Omental fat pad (tissue), 4 donors: ENCODE measurements around the gene GPR63. TPM values are rescaled to one million over a fixed set of nuclear protein-coding genes. Genes with fewer than 3 reads are reported as not detected.
"Not testable (repeated sequence)": the region's sequence is repeated elsewhere in the genome, so short reads cannot be mapped to it uniquely, and the experiment has no call there.

ENCODE experiments used
- ATAC-seq: fragments of 150-250 bp; one replicate; pipeline ENCODE4 v1.9.1; 2016; ENCODE audit warnings: mild to moderate bottlenecking, moderate library complexity; ENCODE audit not compliant: low FRiP score
- DNase-seq: peaks from one replicate; pipeline ENCODE4 v3.0.0-alpha.2; 2019; ENCODE audit warnings: low spot score
- total RNA-seq, 4 donors: library from RNA; depleted of rRNA; stranded (reverse); fragments of >200 nt; gene quantifications; one replicate each; pipeline ENCODE4 v1.1.0, GENCODE V29; 2016
- TF ChIP-seq, protein P1 (sequence below), 3 donors: fragments of 450-650 bp; IDR thresholded peaks; one replicate each; pipeline ENCODE4 v1.5.1; 2016 to 2017; ENCODE audit warnings: antibody characterized with exemption in 3 of 3, mild to moderate bottlenecking in 3 of 3, moderate library complexity in 2 of 3

GPR63 gene, protein sequence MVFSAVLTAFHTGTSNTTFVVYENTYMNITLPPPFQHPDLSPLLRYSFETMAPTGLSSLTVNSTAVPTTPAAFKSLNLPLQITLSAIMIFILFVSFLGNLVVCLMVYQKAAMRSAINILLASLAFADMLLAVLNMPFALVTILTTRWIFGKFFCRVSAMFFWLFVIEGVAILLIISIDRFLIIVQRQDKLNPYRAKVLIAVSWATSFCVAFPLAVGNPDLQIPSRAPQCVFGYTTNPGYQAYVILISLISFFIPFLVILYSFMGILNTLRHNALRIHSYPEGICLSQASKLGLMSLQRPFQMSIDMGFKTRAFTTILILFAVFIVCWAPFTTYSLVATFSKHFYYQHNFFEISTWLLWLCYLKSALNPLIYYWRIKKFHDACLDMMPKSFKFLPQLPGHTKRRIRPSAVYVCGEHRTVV
- total RNA-seq, result 1 to 10 TPM in 1 of 4 donors, under 1 TPM in 3; 0.47 to 1.7 (median 0.49) TPM

DNA sequence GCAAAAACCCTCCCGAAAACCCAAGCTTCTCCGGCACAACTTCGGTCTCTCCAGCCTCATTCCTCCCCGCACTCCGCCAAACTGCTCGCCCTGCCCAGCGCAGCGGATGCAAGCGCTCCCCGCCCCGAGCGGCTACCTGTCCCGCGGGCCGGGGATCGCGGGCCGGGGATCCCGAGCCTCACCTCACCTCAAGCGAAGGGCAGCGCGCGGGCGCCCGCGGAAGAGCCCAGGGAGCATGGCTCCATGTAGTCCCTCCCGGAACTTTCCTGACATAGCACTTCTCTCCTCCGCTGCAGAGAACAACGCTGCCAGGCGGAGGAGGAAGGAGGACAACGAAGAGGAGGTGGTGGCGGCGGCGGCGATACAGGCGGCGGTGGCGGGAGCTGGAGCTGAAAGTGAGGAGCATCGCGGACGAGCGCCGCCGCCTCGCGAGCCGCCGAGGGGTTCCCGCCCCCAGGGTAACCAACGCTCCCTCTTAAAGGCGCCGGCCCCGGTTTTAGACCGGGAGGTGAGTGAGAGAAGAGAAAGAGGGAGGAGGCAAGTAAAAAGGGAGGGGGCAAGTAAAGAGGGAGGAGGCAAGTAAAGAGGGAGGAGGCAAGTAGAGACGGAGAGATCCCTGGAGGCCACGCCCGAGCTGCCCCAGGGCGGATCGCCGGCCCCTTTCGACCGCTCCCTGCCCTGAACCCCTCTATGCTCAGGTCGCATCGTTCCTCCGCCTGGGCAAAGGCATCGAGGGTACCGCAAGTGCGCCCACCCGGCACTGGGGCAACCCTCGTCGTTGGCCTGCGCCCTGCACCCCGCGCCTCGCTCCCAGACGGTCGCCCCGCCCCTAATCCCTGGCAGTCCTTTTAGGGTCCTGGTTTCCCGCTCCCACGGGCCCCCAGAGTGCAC is at the start of gene GPR63:
TSS of gene GPR63 (minus strand) at position 397 of the 891 bp plus-strand sequence. CDS start 37,746 bp downstream, outside the sequence.
- TF ChIP-seq, protein P1, sequence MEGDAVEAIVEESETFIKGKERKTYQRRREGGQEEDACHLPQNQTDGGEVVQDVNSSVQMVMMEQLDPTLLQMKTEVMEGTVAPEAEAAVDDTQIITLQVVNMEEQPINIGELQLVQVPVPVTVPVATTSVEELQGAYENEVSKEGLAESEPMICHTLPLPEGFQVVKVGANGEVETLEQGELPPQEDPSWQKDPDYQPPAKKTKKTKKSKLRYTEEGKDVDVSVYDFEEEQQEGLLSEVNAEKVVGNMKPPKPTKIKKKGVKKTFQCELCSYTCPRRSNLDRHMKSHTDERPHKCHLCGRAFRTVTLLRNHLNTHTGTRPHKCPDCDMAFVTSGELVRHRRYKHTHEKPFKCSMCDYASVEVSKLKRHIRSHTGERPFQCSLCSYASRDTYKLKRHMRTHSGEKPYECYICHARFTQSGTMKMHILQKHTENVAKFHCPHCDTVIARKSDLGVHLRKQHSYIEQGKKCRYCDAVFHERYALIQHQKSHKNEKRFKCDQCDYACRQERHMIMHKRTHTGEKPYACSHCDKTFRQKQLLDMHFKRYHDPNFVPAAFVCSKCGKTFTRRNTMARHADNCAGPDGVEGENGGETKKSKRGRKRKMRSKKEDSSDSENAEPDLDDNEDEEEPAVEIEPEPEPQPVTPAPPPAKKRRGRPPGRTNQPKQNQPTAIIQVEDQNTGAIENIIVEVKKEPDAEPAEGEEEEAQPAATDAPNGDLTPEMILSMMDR (IDR thresholded peaks at IDR 0.05), result no peak
- ATAC-seq (peak; percentile 95), DNase-seq (peak; percentile 24)

DNA sequence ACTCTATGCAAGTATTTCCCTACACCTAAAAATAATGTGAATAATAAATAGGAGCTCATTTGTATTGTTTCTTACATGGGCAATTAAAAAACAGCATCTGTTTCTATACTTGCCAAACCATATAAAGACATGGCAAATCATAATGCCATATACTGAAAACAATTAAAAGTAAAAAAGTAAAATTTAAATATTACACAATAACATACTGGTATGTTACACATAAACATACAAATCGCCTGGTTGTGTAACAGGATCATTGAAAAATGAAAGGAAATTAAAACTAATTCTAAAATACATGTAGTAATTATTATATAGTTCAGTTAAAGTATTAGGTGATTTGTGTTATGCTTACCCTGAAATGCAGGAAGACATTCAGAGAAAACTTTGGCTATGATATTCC is 49.2 kb upstream of the GPR63 start:
- no peak for DNase-seq
- TF ChIP-seq, protein P1 (IDR thresholded peaks at IDR 0.05), result no peak
- ATAC-seq, result no peak

DNA sequence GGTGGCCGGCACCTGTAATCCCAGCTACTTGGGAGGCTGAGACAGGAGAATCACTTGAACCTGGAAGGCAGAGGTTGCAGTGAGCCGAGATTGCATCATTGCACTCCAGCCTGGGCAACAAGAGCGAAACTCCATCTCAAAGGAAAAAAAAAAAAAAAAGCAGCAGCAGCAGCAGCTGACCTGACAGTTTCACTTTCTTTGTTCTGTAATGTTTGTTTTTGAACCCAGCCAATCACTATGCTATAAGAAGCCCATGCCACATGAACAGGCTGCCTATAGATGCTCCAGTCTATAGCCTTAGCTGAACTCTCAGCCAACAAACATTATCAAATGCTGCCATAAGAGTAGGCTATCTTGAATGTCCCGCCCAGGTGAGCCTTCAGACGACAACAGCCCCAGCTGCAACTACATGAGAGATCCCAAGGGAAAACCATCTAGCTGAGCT is 47.9 kb upstream of the GPR63 start:
- ATAC-seq, DNase-seq: not testable (repeated sequence)

DNA sequence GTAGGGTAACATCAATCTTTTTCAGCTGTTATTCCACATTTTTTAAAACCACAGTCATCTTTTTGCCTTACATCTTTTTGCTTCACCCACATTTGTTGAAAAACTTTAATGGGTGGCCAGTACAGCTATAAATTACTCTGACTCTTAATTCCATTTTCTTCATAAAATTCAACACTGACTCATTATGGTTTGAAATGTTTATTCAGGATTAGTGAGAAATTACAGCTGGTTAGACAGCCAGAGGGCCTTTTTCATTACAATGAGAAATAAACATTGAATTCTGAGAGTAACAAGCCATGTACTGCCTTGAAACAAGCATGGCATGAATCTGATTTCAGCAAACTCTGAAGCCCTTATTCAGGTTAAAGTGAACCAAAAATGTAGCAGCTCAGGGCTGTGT is 40.9 kb upstream of the GPR63 start:
- no peak for DNase-seq
- ATAC-seq, result no peak
- TF ChIP-seq, protein P1 (IDR thresholded peaks at IDR 0.05), result no peak

DNA sequence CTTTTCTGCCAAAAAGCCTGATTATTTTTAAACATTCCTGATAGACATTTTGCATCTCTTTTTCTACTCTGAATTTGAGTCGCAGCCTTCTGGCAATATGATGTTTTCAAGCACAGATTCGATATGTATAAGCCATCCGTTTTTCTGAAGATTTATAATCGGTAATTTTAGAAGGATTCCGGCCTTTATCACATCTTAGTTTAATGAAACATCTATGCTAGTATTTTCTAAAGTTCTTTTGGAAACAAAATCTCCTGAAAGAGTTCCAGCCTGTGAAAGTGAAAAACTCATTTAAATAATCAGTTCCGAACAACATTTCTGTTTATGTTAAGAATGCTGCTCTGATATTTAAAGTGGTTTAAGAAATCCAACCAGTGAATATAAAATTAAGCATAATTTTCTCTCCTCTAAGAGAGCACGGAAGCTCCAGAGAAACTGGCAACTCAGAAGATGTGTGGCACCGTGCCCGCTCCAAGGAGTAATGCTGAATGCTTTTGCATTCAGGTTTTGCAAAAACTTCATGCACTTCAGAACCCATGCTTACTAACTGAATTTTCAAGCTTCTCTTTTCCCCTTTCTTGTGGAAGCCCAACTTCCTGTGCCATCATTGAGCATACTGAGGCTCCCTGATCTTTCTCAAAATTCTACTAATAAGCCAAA is 39.7 kb upstream of the GPR63 start:
- TF ChIP-seq, protein P1 (IDR thresholded peaks at IDR 0.05), result no peak
- DNase-seq, result no peak
- no peak for ATAC-seq

DNA sequence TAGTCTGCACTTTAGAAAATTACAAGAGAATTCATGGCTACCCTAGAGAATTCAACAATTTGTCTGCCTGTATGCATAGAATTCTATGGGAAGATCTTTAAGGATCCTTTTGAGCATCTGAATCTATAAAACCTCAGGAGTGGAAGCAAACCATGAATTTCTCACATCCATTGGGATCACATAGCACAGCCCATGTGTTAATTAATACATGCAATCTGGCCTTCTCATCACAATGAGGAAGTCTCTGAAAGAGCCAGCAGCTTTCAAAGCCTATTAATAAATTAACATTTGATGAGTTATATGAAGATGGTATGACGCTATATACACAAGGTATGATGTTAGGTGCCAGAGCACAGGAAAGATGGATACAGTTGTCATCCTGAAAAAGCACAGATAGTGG is 35.7 kb upstream of the GPR63 start:
- ATAC-seq (no peak), DNase-seq (no peak)
- TF ChIP-seq, protein P1 (IDR thresholded peaks at IDR 0.05), result no peak

DNA sequence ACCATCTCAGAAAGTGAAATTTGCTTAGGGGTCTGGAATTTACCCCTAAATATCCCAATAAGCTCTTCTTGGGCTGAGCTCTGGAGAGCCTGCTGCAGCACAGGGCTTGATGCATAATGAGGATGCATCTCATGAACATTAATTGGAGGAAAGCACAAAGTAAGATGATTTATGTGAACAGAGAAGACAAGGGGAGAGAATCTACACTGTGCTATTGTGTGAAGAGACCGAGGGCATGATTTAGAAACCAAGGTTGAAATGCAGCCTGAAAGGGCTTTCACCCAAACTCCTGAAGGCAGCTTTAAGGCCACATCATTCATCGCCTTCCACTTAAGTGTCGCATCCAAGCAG is 27.8 kb upstream of the GPR63 start:
- no peak for ATAC-seq
- no peak for DNase-seq
- TF ChIP-seq, protein P1 (IDR thresholded peaks at IDR 0.05), result no peak
